ENCODE measurements around the gene NUP43.
"Not testable (repeated sequence)": the region's sequence is repeated elsewhere in the genome, so short reads cannot be mapped to it uniquely, and the experiment has no call there.

The NUP43 gene

GRCh38 chr6:149691201-149691600 lies 55.1 kb downstream of the NUP43 start:
- DNase-seq (ENCODE audit: low read depth, low spot score): no peak

- DNase-seq (ENCODE audit: low read depth, low spot score): no peak
Observed at GRCh38 chr6:149686230-149686629, 60.1 kb downstream of the NUP43 start.

GRCh38 chr6:149683256-149683859 lies 63.0 kb downstream of the NUP43 start:
- DNase-seq (ENCODE audit: low read depth, low spot score): no peak

GRCh38 chr6:149681845-149682244 lies 64.5 kb downstream of the NUP43 start:
- DNase-seq (ENCODE audit: low read depth, low spot score): not testable (repeated sequence)

- no peak for DNase-seq (ENCODE audit: low read depth, low spot score)
Observed at GRCh38 chr6:149681209-149681608, 65.1 kb downstream of the NUP43 start.

GRCh38 chr6:149680503-149680902 lies 65.8 kb downstream of the NUP43 start:
- no peak for DNase-seq (ENCODE audit: low read depth, low spot score)

Measured in brain pericyte (primary cell).